Measurements from ENCODE around the gene TULP1. TPM values are rescaled to one million over a fixed set of nuclear protein-coding genes. Genes with fewer than 3 reads are reported as not detected.
A peak's percentile ranks its signal among the peaks of the same experiment; 100 is the strongest.

TULP1 gene
- total and polyA plus RNA-seq, 2 of the 13 experiments (the other 11 are each of a cell fraction or from before 2014, with no cell fraction given): not detected

DNA sequence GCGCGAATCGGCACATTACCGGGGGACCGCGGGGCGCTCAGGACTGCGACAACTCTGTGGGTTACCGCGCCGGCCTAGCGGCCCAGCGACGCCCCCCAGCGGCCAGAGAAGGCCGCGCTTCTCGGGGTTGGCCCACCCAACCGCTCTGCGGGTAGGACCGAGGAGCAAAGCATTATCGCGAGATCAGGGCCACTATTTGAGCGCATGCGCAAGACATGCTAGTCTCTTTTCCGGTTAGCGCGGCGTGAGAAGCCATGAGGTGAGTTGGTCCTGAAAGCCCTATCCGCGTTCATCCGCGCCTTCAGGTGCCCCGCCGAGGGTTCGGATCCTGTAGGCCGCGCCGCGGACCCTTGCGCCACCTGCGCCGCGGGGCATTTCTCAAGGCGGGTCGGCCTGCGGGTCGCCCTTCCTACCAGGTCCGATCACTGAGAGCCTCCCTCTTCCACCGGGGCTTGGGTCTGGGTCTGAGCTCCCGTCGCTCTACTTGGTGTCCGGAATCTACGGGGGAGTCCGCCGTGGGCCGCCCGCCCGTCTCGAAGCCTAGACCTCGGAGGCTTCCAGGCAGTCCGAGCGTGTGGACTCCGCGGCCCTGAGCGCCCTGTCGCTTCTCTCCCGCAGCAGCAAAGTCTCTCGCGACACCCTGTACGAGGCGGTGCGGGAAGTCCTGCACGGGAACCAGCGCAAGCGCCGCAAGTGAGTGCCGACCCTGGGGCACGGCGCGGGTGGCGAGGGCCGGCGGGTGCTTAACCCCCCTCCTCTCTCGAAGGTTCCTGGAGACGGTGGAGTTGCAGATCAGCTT lies 44.3 kb downstream of the TULP1 start, which contains the start of gene RPL10A (continued):
- TF ChIP-seq ZNF784 (CRISPR knock-in tag; IDR thresholded peaks at IDR 0.05; ENCODE audit: borderline replicate concordance): peak; percentile 75
- peak; percentile 95; the same call in 1 of the 2 replicates for TF ChIP-seq SNAPC2 (CRISPR knock-in tag; IDR thresholded peaks at IDR 0.05)
- TF ChIP-seq, protein P1, sequence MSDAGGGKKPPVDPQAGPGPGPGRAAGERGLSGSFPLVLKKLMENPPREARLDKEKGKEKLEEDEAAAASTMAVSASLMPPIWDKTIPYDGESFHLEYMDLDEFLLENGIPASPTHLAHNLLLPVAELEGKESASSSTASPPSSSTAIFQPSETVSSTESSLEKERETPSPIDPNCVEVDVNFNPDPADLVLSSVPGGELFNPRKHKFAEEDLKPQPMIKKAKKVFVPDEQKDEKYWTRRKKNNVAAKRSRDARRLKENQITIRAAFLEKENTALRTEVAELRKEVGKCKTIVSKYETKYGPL (CRISPR knock-in tag; IDR thresholded peaks at IDR 0.05): no peak
- peak; percentile 94 for TF ChIP-seq ZNF563 (CRISPR knock-in tag; IDR thresholded peaks at IDR 0.05)
- peak; percentile 60; the same call in 1 of the 2 replicates for TF ChIP-seq ZC3H4 (CRISPR knock-in tag; IDR thresholded peaks at IDR 0.05; ENCODE audit: borderline replicate concordance)
- no peak for TF ChIP-seq RFX1 (IDR thresholded peaks at IDR 0.05)
- TF ChIP-seq, protein P2, sequence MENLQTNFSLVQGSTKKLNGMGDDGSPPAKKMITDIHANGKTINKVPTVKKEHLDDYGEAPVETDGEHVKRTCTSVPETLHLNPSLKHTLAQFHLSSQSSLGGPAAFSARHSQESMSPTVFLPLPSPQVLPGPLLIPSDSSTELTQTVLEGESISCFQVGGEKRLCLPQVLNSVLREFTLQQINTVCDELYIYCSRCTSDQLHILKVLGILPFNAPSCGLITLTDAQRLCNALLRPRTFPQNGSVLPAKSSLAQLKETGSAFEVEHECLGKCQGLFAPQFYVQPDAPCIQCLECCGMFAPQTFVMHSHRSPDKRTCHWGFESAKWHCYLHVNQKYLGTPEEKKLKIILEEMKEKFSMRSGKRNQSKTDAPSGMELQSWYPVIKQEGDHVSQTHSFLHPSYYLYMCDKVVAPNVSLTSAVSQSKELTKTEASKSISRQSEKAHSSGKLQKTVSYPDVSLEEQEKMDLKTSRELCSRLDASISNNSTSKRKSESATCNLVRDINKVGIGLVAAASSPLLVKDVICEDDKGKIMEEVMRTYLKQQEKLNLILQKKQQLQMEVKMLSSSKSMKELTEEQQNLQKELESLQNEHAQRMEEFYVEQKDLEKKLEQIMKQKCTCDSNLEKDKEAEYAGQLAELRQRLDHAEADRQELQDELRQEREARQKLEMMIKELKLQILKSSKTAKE (CRISPR knock-in tag; IDR thresholded peaks at IDR 0.05; ENCODE audit: borderline replicate concordance): no peak
- TF ChIP-seq MXI1 (IDR thresholded peaks at IDR 0.05; ENCODE audit: borderline replicate concordance, low read depth, low read length): peak; percentile 96
- no peak for TF ChIP-seq SCMH1 (CRISPR knock-in tag; IDR thresholded peaks at IDR 0.05; ENCODE audit: borderline replicate concordance)
- peak; percentile 97 for TF ChIP-seq SAFB2 (CRISPR knock-in tag; IDR thresholded peaks at IDR 0.05; ENCODE audit: borderline replicate concordance, low read depth)
- no peak for TF ChIP-seq MLLT10 (CRISPR knock-in tag; IDR thresholded peaks at IDR 0.05)
- TF ChIP-seq, protein P3, sequence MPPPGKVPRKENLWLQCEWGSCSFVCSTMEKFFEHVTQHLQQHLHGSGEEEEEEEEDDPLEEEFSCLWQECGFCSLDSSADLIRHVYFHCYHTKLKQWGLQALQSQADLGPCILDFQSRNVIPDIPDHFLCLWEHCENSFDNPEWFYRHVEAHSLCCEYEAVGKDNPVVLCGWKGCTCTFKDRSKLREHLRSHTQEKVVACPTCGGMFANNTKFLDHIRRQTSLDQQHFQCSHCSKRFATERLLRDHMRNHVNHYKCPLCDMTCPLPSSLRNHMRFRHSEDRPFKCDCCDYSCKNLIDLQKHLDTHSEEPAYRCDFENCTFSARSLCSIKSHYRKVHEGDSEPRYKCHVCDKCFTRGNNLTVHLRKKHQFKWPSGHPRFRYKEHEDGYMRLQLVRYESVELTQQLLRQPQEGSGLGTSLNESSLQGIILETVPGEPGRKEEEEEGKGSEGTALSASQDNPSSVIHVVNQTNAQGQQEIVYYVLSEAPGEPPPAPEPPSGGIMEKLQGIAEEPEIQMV (CRISPR knock-in tag; IDR thresholded peaks at IDR 0.05; ENCODE audit: low read depth): peak; percentile 59; the same call in 1 of the 2 replicates
- TF ChIP-seq, protein P4, sequence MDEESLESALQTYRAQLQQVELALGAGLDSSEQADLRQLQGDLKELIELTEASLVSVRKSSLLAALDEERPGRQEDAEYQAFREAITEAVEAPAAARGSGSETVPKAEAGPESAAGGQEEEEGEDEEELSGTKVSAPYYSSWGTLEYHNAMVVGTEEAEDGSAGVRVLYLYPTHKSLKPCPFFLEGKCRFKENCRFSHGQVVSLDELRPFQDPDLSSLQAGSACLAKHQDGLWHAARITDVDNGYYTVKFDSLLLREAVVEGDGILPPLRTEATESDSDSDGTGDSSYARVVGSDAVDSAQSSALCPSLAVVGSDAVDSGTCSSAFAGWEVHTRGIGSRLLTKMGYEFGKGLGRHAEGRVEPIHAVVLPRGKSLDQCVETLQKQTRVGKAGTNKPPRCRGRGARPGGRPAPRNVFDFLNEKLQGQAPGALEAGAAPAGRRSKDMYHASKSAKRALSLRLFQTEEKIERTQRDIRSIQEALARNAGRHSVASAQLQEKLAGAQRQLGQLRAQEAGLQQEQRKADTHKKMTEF (CRISPR knock-in tag; IDR thresholded peaks at IDR 0.05): peak; percentile 99
- peak; percentile 38; the same call in 1 of the 2 replicates for TF ChIP-seq CENPT (CRISPR knock-in tag; IDR thresholded peaks at IDR 0.05; ENCODE audit: low read depth)
- 0 out of 2 replicates have a peak, but pooled peaks have one; percentile 25 for TF ChIP-seq FOSL1 (CRISPR knock-in tag; IDR thresholded peaks at IDR 0.05; ENCODE audit: borderline replicate concordance)
- TF ChIP-seq ETS1 (CRISPR knock-in tag; IDR thresholded peaks at IDR 0.05): no peak; the same call in 1 of the 2 replicates
- TF ChIP-seq YEATS4 (CRISPR knock-in tag; IDR thresholded peaks at IDR 0.05; ENCODE audit: borderline replicate concordance): peak; percentile 99
- TF ChIP-seq STAG1 (CRISPR knock-in tag; IDR thresholded peaks at IDR 0.05): peak; percentile 97
- no peak for TF ChIP-seq NFATC3 (CRISPR knock-in tag; IDR thresholded peaks at IDR 0.05)
